GM12891 (cell line): ENCODE results near the gene NDC80.

Experiments
- POLR2AphosphoS5 ChIP-seq: IDR thresholded peaks from 2 replicates; pipeline ENCODE4 v1.6.1; 2011; ENCODE audit warnings: low read depth, low read length, control low read depth
- SPI1 ChIP-seq: IDR thresholded peaks from 2 replicates; pipeline ENCODE4 v1.6.1; 2011; ENCODE audit warnings: low read depth, low read length, control low read depth

DNA sequence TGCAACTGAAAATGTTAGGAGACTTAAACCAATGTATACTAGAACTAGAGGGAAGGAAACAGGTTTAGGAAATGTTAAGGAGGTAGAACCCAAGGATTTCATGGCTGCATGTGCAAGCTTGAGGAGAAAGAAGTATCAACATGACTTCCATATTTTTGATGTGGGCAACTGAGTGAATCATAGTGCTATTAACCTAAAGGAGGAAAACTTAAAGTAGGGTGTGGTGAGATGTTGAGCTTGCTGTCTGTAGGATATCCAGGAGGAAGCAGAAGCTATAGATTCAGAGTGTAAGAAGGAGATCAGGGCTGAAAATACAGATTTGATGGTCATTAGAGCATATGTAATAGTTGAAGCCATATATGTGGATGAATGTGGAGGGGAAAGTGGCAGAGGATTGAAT lies 31.5 kb downstream of the NDC80 start:
- no peak for TF ChIP-seq POLR2AphosphoS5
- TF ChIP-seq SPI1, result no peak
